HG03558 (cell line): ENCODE measurements around the gene PRPF6.
"Not testable (repeated sequence)": the region's sequence is repeated elsewhere in the genome, so short reads cannot be mapped to it uniquely, and the experiment has no call there.

ENCODE experiments used
- ATAC-seq: cut with Tn5 transposase; IDR thresholded peaks from one replicate; pipeline ENCODE4 v1.9.1; 2021; ENCODE audit warnings: moderate number of reproducible peaks; ENCODE audit not compliant: unreplicated experiment; ENCODE audit errors: extremely low read depth

Gene PRPF6

DNA sequence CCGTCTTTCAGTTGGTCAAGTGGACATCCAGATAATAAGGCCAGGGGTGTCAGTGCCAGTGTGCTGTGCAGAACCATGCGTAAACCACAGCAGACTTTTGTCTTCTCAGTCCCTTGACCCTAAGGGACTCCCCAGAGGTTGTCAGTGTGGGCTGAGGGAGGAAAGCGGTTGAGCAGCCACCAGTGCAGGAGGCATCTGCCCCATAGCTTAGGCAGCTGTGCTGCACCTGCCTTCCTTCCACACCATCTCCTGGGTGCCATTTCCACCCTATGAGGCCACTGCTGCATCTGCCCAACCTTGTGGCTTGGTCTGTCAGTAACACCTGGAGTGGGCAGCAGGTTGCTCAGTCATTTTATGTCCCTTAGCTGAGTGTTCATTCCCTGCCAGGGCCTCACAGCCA, 26.0 kb downstream of the PRPF6 start:
- no peak for ATAC-seq

DNA sequence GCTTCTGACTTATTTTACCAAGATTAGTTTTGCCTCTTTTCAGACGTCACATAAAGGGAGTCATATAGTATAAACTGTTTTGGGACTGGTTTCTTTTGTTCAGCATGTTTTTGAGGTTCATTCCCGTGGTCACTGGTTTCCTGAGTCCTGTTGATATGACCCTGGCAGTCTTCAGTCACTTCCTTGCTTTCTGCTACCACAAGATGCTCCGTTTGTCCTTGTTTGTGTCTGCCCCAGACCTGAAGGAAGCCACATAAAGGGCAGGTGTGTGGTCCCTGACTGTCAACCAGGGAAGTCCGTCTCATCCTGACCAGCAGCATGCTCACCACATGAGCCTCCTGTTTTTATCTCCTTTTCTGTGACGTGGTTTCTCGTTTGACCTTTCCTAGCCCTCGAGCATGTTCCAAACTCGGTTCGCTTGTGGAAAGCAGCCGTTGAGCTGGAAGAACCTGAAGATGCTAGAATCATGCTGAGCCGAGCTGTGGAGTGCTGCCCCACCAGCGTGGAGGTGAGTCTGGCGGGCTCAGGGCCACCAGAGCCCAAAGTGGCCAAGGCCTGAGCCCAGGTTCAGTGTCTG, 29.0 kb downstream of the PRPF6 start:
- ATAC-seq = no peak

DNA sequence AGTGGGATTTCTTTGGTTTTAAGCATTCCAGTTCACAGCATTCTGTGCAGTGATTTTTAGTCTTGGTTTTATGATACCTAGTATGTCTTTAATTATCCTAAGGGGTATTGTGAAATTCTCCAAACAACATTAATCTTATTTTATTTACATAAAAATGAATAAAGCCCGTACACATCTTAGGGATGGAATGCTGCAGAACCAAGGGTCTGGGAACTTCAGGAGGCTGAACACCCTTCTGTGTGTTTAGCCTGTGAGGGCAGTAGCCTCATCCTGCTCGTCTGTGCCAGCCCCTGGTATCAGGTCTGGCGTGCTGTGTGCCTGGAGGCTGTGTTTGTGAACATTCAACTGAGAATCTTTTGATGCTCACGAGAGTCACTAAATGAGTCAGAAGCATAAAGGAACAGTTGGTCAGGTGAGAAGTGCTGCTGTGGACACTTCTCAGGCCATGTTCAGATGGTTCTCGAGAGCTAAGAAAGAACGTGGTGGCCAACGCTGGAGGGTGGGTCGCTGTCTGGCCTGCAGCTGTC, 29.8 kb downstream of the PRPF6 start:
- no peak for ATAC-seq

DNA sequence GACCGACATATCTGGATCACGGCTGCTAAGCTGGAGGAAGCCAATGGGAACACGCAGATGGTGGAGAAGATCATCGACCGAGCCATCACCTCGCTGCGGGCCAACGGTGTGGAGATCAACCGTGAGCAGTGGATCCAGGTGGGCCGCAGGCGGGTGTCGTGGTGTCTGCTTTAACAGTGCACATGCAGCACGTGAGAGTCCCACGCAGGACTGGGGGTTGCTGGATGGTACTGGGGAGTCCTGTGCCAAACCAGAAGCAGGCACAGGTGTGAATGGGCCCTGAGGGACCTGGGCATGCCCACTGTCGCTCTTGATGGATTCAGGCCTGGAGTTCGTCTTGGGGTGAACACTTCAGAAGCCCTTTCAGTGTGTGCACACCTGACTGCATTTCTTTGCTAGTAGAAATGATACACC, 30.4 kb downstream of the PRPF6 start:
- ATAC-seq = no peak

DNA sequence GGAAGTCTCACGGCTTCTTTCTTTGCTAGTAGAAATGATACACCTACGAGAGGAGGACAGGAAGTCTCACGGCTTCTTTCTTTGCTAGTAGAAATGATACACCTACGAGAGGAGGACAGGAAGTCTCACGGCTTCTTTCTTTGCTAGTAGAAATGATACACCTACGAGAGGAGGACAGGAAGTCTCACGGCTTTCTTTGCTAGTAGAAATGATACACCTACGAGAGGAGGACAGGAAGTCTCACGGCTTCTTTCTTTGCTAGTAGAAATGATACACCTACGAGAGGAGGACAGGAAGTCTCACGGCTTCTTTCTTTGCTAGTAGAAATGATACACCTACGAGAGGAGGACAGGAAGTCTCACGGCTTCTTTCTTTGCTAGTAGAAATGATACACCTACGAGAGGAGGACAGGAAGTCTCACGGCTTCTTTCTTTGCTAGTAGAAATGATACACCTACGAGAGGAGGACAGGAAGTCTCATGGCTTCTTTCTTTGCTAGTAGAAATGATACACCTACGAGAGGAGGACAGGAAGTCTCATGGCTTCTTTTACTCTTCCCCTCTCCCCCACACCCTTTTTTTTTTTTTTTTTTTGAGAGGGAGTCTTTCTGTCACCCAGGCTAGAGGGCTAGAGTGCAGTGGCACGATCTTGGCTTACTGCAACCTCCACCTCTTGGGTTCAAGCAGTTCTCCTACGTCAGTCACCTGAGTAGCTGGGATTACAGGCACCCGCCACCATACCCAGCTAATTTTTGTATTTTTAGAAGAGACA, 31.6 kb downstream of the PRPF6 start:
- not testable (repeated sequence) for ATAC-seq

DNA sequence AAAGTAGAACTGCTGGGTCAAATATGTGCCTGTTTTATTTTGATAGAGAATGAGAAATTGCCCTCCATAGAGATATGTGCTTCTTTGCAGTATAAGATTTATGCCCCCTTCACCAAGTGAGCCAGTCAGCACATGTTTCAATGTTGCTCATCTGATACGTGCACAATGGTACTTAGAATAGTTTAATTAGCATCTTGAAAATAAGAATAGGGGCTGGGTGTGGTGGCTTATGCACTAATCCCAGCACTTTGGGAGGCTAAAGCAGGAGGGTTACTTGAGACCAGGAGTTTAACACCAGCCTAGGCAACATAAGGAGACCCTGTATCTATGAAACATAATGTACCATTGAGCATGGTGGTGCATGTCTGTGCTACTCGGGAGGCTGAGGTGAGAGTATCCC, 34.7 kb downstream of the PRPF6 start:
- ATAC-seq = no peak

DNA sequence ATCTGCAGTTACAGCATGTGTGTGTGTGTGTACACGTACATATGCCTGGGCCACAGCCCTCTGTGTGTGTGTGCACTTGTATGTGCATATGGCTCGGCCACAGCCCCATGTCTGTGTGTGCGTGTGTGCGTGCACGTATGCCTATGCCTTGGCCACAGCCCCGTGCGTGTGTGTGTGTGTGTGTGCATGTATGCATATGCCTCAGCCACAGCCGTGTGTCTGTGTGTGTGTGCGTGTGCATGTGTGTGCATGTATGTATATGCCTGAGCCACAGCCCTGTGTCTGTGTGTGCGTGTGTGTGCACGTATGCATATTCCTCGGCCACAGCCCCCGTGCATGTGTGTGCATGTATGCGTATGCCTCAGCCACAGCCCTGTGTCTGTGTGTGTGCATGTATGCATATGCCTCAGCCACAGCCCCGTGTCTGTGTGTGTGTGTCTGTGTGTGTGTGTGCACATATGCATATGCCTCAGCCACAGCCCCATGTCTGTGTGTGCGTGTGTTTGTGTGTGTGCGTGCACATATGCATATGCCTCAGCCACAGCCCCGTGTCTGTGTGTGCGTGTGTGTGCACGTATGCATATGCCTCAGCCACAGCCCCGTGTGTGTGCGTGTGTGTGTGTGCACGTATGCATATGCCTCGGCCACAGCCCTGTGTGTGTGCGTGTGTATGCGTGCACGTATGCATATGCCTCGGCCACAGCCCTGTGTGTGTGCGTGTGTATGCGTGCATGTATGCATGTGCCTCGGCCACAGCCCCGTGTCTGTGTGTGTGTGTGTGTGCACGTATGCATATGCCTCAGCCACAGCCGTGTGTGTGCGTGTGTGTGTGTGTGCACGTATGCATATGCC, 40.4 kb downstream of the PRPF6 start:
- ATAC-seq = no peak

DNA sequence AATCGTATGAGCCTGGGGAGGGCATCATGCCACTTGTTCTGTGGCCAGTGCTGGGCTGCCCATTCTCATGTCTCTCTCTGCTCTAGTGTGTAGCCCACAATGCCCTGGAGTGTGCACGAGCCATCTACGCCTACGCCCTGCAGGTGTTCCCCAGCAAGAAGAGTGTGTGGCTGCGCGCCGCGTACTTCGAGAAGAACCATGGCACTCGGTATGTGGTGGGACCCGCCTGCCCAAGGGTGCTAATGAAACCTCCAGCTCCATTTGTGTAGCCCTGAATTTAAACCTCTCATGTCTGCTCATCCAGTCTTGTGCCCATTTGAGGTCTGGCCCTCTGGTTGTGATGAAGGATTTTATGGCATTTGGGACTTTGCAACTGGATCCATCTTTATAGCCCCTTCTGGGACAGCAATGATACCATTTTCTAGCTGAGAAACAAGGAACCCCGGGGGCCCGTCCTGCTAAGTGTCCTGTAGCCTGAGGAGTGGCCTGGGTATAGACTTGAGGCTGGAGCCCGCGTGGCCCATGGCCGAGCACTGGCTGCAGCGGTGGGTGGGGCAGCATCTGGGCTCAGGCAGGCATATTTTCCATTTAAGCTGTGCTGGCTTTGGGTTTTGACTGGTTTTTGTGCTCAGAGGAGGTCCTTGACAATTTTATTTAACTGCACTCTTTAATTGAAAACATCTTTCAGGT, 41.9 kb downstream of the PRPF6 start:
- no peak for ATAC-seq

DNA sequence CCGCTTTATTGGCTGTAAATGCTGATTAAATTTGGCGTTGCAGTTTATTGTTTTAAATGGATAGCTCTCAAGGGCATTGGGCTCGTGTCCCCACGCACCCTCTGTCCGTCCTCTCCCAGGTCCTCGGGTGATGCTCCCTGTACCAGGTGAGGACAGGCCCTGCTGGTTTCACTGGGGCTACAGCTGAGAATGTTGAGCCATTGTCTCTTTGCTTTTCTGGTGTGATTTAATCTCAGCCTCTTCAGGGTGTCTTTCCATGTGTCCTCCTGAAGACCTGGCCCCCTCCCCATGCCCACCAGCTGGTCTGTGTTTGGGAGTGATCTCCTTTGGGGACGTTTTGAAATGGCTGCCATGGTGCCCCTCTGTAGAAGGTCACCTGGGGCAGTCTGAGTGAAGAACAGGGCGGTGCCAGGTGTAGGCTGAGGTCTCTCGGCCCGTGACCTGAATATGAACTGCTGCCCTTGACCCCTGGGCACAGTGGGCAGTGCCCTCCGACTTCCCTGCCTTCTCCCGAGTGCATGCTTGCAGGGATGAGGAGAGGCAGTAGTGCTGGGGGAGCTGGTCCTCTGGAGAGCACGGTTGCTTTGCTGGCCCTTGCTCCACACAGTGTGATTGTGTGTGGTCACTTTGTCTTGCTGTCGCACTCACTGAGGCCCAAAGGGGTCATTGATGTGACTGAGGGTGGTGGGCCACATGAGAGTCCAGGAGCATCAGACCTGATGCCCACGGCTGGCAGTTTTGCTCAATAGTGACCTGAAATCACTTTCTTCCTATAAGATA, 42.6 kb downstream of the PRPF6 start:
- no peak for ATAC-seq

DNA sequence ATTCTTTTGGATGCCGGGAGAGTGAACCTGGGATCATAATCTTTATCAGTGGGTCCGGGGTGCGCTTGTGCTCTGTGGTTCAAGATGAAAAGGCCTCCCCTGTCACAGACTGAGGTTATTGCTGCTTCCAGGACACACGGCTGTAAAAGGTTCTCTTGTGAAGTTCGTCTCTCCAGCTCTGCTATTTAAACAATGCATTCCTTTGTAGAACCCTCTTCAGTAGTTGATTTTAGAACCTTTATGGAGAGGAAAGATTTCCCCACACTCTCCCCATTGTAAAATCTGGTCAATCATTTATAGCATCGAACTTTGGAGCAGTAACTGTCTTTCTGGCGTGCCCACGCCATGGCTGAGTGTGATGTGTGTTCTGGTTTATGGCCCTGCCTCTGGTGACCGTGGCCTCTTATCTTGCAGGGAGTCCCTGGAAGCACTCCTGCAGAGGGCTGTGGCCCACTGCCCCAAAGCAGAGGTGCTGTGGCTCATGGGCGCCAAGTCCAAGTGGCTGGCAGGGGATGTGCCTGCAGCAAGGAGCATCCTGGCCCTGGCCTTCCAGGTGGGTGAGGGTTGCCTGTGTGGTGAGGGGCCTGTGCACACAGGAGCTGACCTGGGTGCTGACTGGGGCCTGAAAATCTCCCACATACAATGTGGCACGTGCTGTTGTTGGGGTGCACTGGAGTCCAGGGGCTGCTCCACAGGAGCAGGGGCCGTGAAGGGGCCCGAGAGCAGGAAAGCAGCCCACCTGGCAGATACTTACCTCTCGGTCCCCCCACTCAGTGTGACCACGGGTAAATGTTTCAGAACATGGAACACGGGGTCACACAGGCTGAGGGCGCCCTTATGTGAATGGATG, 43.4 kb downstream of the PRPF6 start:
- ATAC-seq = no peak

DNA sequence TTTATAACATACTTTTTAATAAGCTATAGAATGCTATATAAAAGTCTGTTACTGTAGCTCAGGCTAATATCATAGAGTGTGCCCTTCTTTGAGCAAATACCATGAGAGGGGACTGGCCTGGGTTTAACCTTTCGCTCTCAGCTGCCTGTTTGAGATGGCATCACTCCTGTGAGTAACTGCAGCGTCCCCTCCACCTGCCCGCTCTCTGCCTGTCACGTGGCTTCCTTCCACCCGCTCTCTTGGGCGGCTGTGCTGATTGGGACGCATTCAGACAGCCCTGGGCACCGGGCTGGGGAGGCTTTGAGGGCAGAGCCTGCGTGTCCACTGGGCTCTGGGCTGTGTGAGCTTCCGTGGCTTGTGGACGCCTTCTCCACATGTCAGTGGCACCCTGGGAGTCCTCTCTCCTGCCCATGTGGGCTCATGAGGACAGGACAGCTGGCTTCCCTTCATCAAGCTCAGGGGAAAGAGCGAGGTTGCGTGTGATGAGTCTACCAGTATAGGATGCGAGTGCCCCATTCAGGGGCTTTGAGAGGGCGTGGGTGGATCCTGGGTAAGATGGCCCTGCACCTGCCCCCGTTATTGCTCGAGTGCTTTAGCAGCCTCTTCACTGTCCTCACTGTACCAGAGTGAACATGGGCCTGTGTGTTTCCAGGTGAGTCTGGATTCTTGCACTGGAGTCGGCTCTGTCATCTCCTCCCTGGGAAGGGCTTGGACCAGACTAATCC, 44.3 kb downstream of the PRPF6 start:
- no peak for ATAC-seq

DNA sequence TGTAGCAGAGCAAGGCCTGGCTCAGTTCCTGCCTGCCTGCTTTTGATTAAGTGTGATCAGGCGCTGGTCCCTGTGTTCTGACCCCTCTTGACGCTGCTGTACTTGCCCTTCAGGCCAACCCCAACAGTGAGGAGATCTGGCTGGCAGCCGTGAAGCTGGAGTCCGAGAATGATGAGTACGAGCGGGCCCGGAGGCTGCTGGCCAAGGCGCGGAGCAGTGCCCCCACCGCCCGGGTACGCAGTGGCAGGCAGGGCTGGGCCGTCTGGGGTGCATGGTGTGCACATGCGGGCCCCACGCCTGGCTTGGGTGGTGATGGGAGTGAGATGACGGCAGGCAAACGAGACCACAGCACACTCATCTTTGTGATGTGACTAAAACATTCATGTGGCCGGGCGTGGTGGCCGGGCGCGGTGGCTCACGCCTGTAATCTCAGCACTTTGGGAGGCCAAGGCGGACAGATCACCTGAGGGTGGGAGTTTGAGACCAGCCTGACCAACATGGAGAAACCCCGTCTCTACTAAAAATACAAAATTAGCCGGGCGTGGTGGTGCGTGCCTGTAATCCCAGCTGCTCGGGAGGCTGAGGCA, 45.0 kb downstream of the PRPF6 start:
- ATAC-seq = no peak

DNA sequence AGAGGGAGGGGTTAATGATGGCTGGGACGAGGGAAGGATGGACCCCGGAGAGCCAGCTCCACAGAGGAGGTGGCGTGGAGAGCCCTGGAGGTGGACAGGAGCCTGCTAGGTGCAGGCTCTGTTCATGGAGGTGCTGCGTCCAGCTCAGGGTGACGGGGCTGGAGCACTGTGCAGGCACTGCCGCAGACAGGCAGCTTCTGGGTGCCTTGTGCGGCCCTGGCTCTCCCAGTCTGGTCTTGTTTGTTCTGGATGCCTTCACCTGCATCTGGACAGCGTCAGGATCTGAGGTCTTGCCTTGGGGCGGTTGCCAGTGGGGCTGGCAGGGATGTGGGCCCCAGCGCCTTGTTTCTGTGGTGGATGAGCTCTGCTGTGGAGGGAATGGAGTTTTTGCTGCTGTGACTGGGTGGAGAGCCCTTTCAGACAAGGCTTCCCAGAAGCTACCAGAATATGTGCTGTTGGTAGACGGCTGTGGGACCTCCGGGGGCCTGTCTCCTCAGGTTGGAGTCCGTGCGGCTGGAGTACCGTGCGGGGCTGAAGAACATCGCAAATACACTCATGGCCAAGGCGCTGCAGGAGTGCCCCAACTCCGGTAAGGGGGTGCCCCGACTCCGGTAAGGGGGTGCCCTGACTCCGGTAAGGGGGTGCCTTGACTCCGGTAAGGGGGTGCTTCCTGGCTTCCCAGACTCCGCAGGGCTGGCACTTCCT, 47.2 kb downstream of the PRPF6 start:
- ATAC-seq = no peak

DNA sequence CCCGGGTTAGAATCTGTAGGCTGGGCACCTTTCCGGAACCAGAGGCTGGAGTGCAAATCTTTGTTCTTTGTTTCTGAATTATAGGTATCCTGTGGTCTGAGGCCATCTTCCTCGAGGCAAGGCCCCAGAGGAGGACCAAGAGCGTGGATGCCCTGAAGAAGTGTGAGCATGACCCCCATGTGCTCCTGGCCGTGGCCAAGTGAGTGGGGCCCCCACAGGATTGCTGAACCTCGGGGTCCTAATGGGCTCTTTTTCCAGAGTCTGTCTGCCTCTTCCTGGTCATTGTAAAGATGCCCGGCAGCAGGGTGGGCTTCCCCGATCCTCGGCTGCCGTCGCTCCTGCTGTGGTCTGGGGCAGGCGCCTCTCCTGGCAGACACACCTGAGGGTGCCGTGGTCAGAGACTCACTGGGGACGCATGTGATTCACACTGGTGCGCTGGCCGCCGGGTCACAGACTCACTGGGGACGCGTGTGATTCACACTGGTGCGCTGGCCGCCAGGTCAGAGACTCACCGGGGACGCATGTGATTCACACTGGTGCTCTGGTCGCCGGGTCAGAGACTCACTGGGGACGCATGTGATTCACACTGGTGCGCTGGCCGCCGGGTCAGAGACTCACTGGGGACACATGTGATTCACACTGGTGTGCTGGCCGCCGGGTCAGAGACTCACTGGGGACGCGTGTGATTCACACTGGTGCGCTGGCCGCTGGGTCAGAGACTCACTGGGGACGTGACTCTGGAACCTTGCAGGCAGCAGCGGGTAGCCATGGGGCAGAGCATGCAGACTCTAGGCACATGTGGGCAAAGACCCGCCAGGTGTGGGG, 48.6 kb downstream of the PRPF6 start:
- ATAC-seq = no peak

DNA sequence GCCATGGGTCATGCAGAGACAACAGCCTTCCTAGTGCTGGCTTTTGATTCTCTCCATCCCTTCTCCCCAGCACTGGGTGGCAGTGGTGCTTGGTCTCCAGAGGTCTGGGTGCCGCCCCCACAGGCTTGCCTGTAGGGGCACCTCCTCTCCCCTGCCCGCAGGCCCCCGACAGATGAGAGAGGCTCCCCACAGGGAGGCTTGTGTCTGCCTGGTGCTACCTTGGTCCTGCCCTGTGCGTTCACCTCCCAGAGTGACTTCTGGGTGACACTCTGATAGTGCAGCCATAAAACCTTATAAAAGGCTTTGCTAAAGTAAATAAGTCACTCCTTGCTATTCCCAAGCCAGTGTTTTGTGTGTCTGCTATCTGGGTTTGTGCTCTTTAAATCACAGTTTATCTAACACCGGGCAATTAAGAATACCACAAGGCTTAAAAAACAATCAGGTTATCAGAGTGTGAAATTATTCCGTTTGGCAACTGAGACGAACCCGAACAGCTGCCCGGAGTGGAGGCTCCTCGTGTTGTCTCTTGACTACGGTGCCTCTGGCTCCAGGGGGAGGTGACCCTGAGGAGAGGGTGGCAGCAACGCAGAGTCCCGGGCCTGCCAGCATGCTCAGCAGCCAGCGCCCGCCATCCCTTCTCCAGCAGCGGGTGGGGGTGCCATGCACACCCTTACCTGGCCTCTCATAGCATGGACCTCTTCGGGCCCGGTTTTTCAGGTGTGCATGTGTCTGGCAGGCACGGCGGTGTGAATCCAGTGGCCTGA, 49.6 kb downstream of the PRPF6 start:
- ATAC-seq = no peak
